GM18858 (cell line): ENCODE results near the gene POU3F2.

Experiments used
- ATAC-seq: cut with Tn5 transposase; IDR thresholded peaks from one replicate; pipeline ENCODE4 v1.9.1; 2021; ENCODE audit not compliant: unreplicated experiment

Gene POU3F2

GRCh38 chr6:98843271-98844243 is 9.2 kb downstream of the POU3F2 start:
- ATAC-seq = no peak

DNA sequence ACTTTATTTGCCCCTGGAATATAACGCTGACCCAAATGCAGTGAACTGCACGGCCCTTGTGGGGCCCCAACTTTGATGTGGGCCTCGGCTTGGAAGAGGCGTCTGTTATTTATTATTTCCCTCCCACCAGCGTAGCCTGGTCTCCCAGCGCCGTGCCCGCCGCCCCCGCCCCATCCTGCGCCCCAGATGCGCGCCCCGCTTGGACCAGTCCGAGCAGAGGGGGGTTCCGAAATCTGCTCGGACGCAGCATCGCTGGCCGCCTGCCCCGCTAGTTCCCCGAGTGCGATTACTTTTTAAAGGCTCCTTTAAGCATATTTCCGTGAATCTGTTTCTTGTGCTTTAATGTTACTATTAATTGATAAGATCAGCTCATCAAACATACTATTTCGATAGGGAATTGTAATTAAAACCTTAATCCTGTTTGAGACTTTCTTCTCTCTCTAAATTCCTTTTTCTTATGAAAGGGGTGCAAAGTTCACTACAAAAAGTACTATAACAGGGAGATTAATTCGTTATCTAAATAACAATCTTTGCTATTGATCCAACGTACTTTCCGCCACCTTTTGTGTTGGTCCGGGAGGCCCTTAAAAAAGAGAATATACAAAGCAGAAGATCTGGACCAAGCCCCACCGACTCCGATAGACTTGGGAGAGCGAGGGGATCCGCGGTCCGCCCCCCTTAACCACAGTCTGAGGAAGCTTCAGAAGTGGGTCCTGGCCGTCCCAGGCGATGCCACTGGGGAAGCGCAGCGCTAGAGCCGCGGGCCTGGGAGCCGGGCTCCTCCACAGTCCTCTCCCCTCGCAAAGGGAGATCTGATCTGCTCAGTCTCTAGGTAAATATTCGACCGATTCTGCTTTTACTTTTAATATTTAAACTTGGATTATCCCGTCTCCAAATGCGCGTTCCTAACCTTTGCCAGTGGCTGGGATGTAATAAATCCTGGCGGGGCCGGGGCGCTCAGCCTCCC is 10.2 kb downstream of the POU3F2 start:
- ATAC-seq = no peak

DNA sequence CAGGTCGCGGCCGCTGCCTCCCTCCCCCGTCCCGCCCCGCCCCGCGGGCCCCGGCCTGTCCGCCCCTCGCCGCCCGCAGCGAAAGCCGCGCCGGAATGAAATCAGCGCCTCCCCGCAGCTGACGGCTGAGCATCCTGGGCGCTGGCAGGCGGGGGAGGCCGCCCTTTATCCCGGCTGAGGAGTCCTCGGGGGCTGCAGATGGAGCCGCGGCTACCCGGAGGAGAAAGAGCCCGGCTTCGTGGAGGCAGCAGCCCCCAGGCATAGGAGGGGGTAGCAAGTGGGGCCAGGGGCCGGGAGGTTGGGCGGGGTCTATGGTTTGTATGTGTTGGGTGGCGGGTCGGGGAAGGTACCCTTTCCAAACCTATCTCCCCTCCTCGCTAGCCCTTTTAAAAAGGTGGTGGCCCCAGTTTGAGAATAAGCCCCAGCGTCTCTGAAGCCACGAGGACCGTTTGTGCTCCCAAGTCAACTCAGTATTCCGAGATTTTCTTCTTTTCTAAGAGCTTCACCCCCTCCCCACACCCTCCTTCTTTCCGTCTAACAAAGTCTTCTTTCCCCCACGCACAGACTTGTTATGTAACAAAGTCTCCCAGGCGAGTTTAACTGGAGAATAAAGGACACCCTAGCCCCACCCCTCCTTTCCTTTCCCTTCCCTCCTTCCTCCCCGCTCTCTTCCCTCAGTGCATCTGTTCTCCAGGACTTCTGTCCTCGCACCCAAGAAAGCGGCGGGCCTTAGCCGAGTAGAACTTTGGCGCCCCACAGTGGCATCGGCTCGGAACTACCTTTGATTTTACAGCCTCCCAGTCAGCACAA is 11.0 kb downstream of the POU3F2 start:
- ATAC-seq = peak; percentile 47

DNA sequence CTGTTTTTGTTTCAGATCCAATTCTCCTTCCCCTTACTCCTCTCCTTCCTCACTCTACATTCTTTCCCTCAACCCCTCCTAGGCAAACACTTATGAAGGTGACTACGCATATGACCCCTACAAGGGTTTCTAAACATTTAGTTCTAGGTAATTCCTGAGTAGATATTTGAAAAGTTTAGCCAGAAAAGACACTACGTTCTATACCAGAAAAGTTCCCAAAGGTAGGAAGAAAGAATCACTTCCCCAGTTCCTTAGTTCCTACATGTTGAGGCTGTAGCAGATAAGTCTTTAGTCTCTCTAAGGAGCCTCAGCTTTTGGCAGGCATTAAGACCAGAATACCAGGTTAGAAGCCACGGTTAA is 11.6 kb downstream of the POU3F2 start:
- no peak for ATAC-seq

DNA sequence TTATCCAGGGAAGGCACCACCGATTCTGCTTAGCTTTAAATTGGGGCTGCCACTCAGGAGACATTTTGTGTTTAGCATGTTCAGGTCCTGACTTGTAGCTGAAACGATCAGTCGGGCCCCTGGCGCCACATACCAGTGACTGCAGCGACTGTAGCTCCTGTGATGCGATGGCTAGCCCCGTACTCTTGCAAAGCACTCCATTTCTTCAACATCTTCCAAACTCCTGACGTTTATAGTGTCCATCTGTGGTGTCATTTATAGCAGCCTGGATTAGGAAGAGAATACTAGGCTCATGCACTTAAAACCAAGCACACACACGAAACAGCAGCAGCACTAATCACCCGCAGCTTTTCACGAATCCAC is 13.0 kb downstream of the POU3F2 start:
- ATAC-seq = no peak

DNA sequence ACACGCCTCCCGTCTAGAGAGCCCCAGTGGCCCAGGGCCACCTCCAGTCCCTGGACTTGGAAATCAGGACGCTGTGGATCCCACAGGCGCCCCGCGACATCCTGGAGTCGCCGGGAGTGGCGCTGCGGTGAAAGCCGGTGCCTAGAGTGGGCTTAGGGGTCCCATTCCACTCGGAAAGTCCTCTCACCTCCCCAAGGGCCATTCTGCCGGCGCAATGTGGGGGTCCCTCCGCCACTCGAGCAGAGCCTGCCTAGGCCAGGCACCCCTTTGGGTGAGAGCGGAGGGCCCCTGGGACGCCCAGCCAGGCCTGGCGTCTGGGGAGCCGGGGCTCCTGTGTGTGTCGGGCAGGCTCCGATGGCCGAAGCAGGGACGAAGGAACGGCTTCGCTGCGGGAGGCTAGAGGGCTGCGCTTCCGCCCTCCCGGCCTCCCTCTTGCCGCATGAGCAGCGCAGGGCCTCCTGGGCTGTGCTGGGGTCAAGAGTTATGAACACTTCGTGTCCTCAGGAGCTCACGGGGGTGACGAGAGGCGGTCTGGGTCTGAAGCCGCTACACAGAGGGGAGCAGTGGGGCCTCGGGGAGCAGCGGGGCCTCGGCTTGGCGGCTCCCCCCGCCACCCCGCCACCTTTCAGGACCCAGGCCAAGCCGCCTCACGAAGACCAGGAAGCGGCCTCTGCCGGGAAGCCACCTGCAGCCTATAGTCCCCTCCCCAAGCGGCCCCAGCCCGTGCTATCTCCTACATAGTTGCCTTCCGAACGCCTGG is 13.6 kb downstream of the POU3F2 start:
- ATAC-seq = no peak

GRCh38 chr6:98848539-98849242 is 14.3 kb downstream of the POU3F2 start:
- ATAC-seq = no peak

DNA sequence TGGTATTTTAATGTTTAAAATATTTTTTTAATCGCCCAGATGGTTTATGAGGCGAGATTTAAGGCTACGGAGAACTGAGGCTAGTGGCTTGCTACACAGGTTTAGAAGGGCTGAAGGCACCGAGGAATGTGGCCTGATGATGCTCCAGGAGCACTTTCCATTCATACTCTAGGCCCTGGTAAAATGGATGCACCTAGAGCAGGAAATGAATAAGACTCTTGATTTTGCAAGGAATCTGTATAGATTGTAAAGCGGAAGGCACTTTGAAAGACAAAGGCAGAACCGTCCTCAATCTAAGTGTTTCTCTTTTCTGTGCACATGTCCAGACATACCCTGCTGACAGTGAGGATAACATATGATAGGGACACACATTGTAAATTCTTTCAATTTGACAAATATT is 30.1 kb downstream of the POU3F2 start:
- no peak for ATAC-seq

DNA sequence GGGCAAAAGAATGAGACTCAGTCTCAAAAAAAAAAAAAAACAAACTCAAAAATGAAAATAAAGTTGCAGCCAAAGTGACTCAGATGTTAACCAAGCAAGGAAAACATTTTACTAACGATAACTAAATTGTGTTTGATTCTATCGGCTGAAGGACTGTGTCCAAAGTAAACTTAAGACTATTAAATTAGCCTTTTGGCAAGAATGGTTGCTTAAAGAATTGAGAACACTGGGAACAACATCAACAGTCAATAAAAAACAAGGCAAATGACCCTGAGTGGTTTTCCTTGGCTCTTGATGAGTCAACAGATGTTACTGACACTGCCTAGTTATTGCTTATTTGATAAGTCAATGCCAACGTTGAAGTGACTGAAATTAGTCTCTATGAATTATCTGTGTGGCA is 36.7 kb downstream of the POU3F2 start:
- no peak for ATAC-seq

- no peak for ATAC-seq
Observed at GRCh38 chr6:98871821-98872220, 37.4 kb downstream of the POU3F2 start.

- no peak for ATAC-seq
Observed at GRCh38 chr6:98875375-98875774, 41.0 kb downstream of the POU3F2 start.

DNA sequence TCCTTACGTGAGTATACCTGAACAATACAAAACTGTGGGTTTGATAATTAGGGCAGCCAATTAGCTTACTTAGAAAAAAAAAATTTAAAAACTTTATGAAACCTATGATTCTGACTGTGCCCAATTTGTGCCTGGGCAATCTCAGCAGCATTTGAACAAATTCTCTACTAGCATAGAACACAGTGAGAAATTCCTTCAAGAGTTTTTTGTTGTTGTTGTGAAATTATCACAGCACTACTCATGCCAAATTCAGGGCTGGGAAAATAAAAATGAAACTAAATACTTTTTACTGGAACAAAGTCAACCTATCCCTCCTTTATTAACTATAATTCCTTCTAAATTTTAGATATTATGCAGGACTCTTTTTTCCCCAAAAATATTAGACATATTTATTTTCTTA is 42.9 kb downstream of the POU3F2 start:
- ATAC-seq = no peak

DNA sequence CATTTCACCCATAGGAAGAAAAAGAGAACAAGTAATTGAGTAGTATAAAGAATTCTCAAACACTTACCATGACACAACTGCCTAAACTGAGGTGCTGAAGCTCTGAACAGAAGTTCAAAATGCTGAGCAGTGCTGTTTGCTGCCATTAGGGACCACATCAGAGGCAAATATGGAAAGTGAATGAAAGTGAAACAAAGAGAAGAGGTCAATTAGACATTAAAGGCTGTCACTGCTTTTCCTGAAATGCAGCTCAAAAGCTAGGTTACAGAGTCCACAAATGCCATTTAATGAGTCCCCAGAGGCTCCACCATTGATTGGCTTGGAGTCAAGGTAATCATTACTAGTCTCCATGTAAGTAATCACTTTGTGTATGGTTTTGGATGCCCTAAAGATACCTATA is 46.1 kb downstream of the POU3F2 start:
- ATAC-seq = peak; percentile 76

DNA sequence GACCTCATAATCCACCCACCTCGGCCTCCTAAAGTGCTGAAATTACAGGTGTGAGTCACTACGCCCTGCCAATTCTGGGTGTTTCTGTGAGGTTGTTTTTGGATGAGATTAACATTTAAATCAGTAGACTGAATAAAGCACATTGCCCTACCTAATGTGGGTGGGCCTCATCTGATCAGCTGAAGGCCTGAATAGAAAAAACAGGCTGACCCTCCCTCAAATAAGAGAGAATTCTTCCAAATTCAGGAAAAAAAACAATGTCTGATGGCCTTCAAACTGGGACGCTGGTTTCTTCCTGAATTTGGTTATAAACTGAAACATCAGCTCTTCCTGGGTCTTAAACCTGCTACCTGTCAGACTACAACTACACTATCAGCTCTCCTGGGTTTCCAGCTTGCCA is 51.0 kb downstream of the POU3F2 start:
- ATAC-seq = no peak

DNA sequence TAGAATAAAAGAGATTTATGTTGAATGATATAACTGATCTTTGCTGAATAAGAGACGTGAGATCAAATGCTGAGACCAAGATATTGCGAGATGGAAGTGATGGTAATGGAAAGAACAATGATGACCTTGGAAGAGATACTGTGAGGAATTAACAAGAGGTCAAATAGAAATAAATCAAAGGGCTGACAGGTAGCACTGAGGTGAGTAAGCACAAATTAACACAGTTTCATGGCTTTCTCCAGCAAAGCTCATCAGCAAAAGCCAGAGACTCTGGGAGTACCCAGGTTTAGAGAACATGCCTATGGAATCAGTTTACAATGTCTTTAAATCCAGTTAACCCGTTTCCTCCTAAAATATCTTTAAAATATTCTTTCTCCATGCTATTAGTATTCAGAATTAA is 53.3 kb downstream of the POU3F2 start:
- ATAC-seq = no peak
